ENCODE data around the gene CTNNA2.

Gene CTNNA2

GRCh38 chr2:80547344-80547743, 1034.5 kb downstream of the CTNNA2 start:
- TF ChIP-seq, protein P1, sequence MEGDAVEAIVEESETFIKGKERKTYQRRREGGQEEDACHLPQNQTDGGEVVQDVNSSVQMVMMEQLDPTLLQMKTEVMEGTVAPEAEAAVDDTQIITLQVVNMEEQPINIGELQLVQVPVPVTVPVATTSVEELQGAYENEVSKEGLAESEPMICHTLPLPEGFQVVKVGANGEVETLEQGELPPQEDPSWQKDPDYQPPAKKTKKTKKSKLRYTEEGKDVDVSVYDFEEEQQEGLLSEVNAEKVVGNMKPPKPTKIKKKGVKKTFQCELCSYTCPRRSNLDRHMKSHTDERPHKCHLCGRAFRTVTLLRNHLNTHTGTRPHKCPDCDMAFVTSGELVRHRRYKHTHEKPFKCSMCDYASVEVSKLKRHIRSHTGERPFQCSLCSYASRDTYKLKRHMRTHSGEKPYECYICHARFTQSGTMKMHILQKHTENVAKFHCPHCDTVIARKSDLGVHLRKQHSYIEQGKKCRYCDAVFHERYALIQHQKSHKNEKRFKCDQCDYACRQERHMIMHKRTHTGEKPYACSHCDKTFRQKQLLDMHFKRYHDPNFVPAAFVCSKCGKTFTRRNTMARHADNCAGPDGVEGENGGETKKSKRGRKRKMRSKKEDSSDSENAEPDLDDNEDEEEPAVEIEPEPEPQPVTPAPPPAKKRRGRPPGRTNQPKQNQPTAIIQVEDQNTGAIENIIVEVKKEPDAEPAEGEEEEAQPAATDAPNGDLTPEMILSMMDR (conservative IDR thresholded peaks at IDR 0.05; ENCODE audit: control insufficient read depth, insufficient read depth, low read depth, low read length), result no peak
- DNase-seq (ENCODE audit: low read depth), result no peak
- no peak overlapping the region for H3K4me3 ChIP-seq (ENCODE audit: control insufficient read depth, low read depth, low read length)

DNA sequence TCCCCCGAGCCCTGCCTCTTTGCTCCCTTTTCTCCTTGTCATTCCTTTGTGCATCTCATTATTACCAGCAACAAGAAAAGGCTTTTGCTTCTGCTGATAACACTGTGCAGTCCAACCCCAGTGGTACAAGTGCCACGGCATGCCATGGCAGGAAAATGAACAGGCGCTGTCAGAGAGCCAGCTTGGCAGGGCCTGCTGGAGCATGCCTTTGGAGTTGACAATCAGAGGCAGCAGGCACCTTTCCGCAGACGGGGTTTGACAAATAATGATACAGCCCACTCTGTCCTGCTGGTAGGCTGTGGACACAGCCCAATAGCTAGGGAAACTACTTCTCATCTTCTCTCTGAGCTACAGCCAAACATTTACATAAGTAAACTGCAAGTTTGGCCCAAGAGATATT, 1035.6 kb downstream of the CTNNA2 start:
- no peak overlapping the region for H3K4me3 ChIP-seq (ENCODE audit: control insufficient read depth, low read depth, low read length)
- TF ChIP-seq, protein P1 (conservative IDR thresholded peaks at IDR 0.05; ENCODE audit: control insufficient read depth, insufficient read depth, low read depth, low read length), result no peak
- DNase-seq (ENCODE audit: low read depth), result no peak

- no peak for DNase-seq (ENCODE audit: low read depth)
- TF ChIP-seq, protein P1 (conservative IDR thresholded peaks at IDR 0.05; ENCODE audit: control insufficient read depth, insufficient read depth, low read depth, low read length), result no peak
- no peak overlapping the region for H3K4me3 ChIP-seq (ENCODE audit: control insufficient read depth, low read depth, low read length)
Measured at GRCh38 chr2:80549901-80550300, 1037.0 kb downstream of the CTNNA2 start.

DNA sequence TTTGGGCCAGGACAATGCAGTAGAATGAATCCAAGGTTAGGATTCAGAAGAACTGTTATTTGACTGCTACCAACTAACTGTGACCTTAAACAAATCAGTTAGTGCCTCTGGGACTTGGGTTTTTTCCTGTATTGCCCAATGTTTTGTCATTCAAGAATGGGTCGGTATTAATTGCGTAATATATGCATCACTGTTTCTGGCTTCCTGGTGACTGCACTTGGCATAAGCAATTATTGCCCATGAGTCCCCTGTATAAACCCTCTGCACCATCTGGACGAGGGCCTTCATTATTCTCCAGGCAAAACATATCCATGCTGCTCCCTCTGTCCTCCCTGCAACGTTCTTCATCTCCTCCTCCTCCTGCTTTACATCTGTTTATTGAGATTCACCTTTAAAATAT, 1047.5 kb downstream of the CTNNA2 start:
- DNase-seq (ENCODE audit: low read depth), result no peak
- TF ChIP-seq, protein P1 (conservative IDR thresholded peaks at IDR 0.05; ENCODE audit: control insufficient read depth, insufficient read depth, low read depth, low read length), result no peak
- H3K4me3 ChIP-seq (ENCODE audit: control insufficient read depth, low read depth, low read length), result no peak overlapping the region

DNA sequence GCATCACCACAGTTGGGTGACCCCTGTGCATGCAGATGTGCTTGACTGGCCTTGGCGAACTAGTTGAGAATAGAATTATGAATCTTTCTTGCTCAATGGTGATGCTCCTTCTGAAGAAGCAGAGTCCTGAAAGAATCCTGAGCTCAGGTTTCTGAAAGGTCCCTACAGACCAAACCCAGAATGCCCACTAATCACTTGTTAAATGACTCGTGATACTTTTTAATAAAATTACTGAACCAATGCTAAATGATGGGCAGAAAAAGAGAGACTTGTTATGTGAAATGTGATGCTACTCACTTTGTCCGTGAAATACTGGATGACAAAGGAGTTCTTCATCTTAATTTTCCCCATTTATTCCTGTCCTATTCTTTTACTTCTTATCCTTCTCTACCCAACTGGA, 1055.2 kb downstream of the CTNNA2 start:
- no peak for DNase-seq (ENCODE audit: low read depth)
- TF ChIP-seq, protein P1 (conservative IDR thresholded peaks at IDR 0.05; ENCODE audit: control insufficient read depth, insufficient read depth, low read depth, low read length), result no peak
- no peak overlapping the region for H3K4me3 ChIP-seq (ENCODE audit: control insufficient read depth, low read depth, low read length)

GRCh38 chr2:80573167-80573566, 1060.3 kb downstream of the CTNNA2 start:
- DNase-seq (ENCODE audit: low read depth), result no peak
- TF ChIP-seq, protein P1 (conservative IDR thresholded peaks at IDR 0.05; ENCODE audit: control insufficient read depth, insufficient read depth, low read depth, low read length), result no peak
- H3K4me3 ChIP-seq (ENCODE audit: control insufficient read depth, low read depth, low read length), result no peak overlapping the region

GRCh38 chr2:80573950-80574349, 1061.1 kb downstream of the CTNNA2 start:
- no peak overlapping the region for H3K4me3 ChIP-seq (ENCODE audit: control insufficient read depth, low read depth, low read length)
- TF ChIP-seq, protein P1 (conservative IDR thresholded peaks at IDR 0.05; ENCODE audit: control insufficient read depth, insufficient read depth, low read depth, low read length), result no peak
- no peak for DNase-seq (ENCODE audit: low read depth)

Data from fibroblast of mammary gland (primary cell).